ENCODE data around the gene AANAT. TPM values are rescaled to one million over a fixed set of nuclear protein-coding genes. Genes with fewer than 3 reads are reported as not detected.

The AANAT gene
- total RNA-seq, 3 donors from 2014 or later (not counting 1 experiment from before 2014, with no cell fraction given) = 0.28 to 0.50 TPM; not detected in 1

DNA sequence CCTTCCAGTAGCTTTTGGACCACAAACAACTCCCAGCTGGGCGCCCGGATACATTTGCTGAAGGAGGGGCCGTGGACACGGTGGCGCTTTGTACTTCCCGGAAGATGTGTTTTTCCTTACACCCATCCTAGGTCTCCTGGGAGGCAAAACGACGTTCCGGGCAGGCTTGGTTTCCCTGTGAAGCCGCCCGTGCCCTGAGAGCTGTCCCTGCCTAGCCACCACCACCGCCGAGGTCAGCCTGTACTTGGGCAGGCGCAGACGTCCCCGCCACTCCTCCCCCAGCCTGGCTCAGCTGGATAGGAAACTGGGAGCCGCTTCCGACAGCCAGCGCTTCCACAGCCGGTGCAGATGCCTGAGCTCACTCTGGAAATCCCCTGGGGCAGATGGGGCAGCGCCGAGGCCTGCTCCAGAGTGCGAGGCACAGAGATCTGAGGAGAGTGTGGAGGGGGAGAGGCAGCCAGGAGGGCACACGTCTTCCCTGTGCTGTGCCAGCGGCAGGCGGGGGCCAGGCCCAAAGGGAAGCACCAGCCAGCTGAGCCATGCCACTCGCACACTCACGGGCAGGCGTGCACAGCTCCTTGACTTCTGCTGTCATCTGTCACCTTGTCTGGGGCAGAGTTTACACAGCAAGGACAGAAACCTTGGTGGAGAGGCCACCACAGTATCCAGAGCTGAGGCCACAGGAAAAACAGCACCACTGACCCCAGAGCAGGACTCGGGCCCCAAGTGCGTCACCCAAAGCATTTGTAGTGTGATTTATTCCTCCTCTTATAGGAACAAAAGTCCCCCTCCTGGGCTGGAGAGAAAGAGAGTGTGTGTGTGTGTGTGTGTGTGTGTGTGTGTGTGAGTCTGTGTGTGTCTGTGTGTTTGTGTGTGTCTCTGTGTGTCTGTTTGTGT is 30.8 kb downstream of the AANAT start:
- DNase-seq = no peak
- no peak for ATAC-seq
- Mint-ChIP-seq H3K4me3 (peak overlapping the region; percentile 97), H3K4me1 (peaks cover 69 to 88% of the 10 kb centered on the region in 2 donors), H3K36me3 (no peaks in the 10 kb centered on the region), H3K27ac (peak overlapping the region; percentile 96 to 97), H3K9me3 (no peaks in the 10 kb centered on the region), H3K27me3 (ENCODE audit: low read depth in 2 of 2) (no peaks in the 10 kb centered on the region)
- Histone ChIP-seq H3K9me3 (ENCODE audit: control insufficient read depth, insufficient read depth, low read length) (no peaks in the 10 kb centered on the region), H3K27me3 (ENCODE audit: control insufficient read depth, insufficient read depth, low read length) (no peaks in the 10 kb centered on the region), H3K4me1 (ENCODE audit: control insufficient read depth, insufficient read depth, low read length) (peaks cover 88% of the 10 kb centered on the region), H3K27ac (ENCODE audit: low read length) (peak overlapping the region; percentile 78), H3K4me3 (ENCODE audit: low read length) (peak overlapping the region; percentile 95), H3K36me3 (ENCODE audit: control insufficient read depth, insufficient read depth, low read length) (peaks cover 8% of the 10 kb centered on the region)
- WGBS (ENCODE audit: insufficient coverage) = 78% methylated on average over 29 of the region's 31 CpGs
- intact Hi-C loops (cut with micrococcal nuclease) = no loop called here
- TF ChIP-seq, protein P1, sequence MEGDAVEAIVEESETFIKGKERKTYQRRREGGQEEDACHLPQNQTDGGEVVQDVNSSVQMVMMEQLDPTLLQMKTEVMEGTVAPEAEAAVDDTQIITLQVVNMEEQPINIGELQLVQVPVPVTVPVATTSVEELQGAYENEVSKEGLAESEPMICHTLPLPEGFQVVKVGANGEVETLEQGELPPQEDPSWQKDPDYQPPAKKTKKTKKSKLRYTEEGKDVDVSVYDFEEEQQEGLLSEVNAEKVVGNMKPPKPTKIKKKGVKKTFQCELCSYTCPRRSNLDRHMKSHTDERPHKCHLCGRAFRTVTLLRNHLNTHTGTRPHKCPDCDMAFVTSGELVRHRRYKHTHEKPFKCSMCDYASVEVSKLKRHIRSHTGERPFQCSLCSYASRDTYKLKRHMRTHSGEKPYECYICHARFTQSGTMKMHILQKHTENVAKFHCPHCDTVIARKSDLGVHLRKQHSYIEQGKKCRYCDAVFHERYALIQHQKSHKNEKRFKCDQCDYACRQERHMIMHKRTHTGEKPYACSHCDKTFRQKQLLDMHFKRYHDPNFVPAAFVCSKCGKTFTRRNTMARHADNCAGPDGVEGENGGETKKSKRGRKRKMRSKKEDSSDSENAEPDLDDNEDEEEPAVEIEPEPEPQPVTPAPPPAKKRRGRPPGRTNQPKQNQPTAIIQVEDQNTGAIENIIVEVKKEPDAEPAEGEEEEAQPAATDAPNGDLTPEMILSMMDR (IDR thresholded peaks at IDR 0.05) = no peak

- H3K27me3 Mint-ChIP-seq (ENCODE audit: low read depth in 2 of 2) = no peaks in the 10 kb centered on the region
- Histone ChIP-seq H3K36me3 (ENCODE audit: control insufficient read depth, insufficient read depth, low read length) (peaks cover 8% of the 10 kb centered on the region), H3K4me3 (ENCODE audit: low read length) (peak overlapping the region; percentile 95), H3K27ac (ENCODE audit: low read length) (peak overlapping the region; percentile 78), H3K9me3 (ENCODE audit: control insufficient read depth, insufficient read depth, low read length) (no peaks in the 10 kb centered on the region), H3K27me3 (ENCODE audit: control insufficient read depth, insufficient read depth, low read length) (no peaks in the 10 kb centered on the region), H3K4me1 (ENCODE audit: control insufficient read depth, insufficient read depth, low read length) (peaks cover 81% of the 10 kb centered on the region)
- H3K4me1 Mint-ChIP-seq = peaks cover 63 to 82% of the 10 kb centered on the region in 2 donors
- 20% methylated on average over 4 of the region's 4 CpGs for WGBS (ENCODE audit: insufficient coverage)
- intact Hi-C loops (cut with micrococcal nuclease) = no loop called here
- no peak for ATAC-seq
- H3K36me3 Mint-ChIP-seq = no peaks in the 10 kb centered on the region
- H3K4me3 Mint-ChIP-seq = peak overlapping the region; percentile 97
- peak in 1 of 2 donors; percentile 49 for DNase-seq
- H3K9me3 Mint-ChIP-seq = no peaks in the 10 kb centered on the region
- peak overlapping the region; percentile 96 to 97 for H3K27ac Mint-ChIP-seq
- TF ChIP-seq, protein P1 (IDR thresholded peaks at IDR 0.05) = no peak
These were observed 31.5 kb downstream of the AANAT start for GRCh38 chr17:76498876-76499251.

DNA sequence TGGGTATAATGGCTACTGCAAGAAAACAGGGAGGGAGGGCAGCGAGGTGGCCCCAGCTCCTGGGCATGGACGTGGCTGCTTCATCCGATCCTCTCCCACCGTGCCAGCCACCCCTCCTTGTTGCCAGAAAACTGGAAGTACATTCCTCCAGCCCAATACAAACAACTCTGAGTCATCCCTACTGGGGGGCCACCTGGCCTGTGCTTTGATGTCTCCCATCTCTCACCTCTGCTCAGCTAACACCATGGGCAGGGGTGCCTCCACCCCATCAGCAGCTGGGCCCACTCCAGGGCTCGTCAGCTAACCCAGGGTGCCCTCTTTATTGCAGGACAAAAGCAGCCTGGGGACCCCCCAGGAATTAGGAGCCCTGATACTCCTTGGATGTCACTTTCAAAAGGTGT is 31.9 kb downstream of the AANAT start:
- H3K9me3 Mint-ChIP-seq = no peaks in the 10 kb centered on the region
- H3K27ac ChIP-seq (ENCODE audit: low read length) = peak overlapping the region; percentile 78
- 50% methylated on average over 5 of the region's 5 CpGs for WGBS (ENCODE audit: insufficient coverage)
- no peaks in the 10 kb centered on the region for H3K9me3 ChIP-seq (ENCODE audit: control insufficient read depth, insufficient read depth, low read length)
- intact Hi-C loops (cut with micrococcal nuclease) = no loop called here
- H3K27me3 ChIP-seq (ENCODE audit: control insufficient read depth, insufficient read depth, low read length) = no peaks in the 10 kb centered on the region
- H3K27ac Mint-ChIP-seq = peak overlapping the region; percentile 96 to 97
- TF ChIP-seq, protein P1 (IDR thresholded peaks at IDR 0.05) = no peak
- H3K4me1 ChIP-seq (ENCODE audit: control insufficient read depth, insufficient read depth, low read length) = peaks cover 77% of the 10 kb centered on the region
- DNase-seq (no peak), ATAC-seq (no peak)
- peak overlapping the region; percentile 97 for H3K4me3 Mint-ChIP-seq
- peak overlapping the region; percentile 95 for H3K4me3 ChIP-seq (ENCODE audit: low read length)
- no peaks in the 10 kb centered on the region for H3K36me3 Mint-ChIP-seq
- peaks cover 8% of the 10 kb centered on the region for H3K36me3 ChIP-seq (ENCODE audit: control insufficient read depth, insufficient read depth, low read length)
- H3K27me3 Mint-ChIP-seq (ENCODE audit: low read depth in 2 of 2) = no peaks in the 10 kb centered on the region
- peaks cover 59 to 78% of the 10 kb centered on the region in 2 donors for H3K4me1 Mint-ChIP-seq
